Measurements from ENCODE around the gene PCGF3. TPM values are rescaled to one million over a fixed set of nuclear protein-coding genes. Genes with fewer than 3 reads are reported as not detected.

The PCGF3 gene
- total RNA-seq, 5 donors from 2014 or later (not counting 1 experiment from before 2014, with no cell fraction given) = 47.0 to 76.9 (median 51.1) TPM

DNA sequence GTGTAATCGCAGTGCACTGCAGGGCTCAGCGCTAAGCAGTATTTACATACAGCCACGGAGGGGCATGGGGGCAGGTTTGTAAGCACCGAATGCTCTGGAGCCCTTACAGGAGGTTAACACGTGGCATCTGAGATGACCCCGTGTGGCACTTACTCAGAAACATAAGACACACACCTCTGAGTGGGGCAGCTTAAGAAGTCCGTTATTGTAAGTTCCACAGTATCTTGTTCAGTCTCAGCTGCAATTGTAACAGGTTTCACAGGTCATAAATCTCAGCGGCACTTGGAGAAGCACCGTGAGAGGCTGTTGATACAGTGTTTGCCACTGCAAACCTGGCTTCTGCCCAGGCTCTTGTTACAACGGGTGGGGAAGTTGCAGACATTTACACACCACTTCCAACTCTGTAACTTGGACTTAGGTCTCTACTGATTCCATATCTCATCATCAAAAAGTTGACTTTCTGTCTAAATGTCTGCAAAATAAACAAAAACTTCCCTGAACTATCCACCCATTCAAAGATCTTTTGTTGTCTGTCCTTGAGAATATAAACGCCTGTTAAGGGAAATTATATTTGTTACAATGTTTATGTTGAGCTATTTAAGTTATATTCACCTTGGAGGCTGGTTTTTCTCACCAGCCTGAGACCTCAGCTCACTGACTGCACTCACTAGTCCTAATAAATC is 110.0 kb downstream of the PCGF3 start:
- ChIA-PET CTCF (interaction anchor here in 1 of 2 donors (0.7 kb wide), 1 partner anchor 59 kb away, joined by 4 read pairs; no protein-coding TSS in a partner anchor), POLR2A (no interaction called here)
- Histone ChIP-seq H3K36me3 (ENCODE audit: control insufficient read depth in 2 of 2, extremely low read depth in 1 of 2, insufficient read depth in 1 of 2, low read length in 1 of 2) (no peaks in the 10 kb centered on the region), H3K27ac (ENCODE audit: low read length) (no peak overlapping the region), H3K4me3 (ENCODE audit: control insufficient read depth in 1 of 2, extremely low read depth in 1 of 2, low read length in 1 of 2) (no peak overlapping the region), H3K4me1 (ENCODE audit: control insufficient read depth in 1 of 2, extremely low read depth in 1 of 2, insufficient read depth in 2 of 2, low read length in 2 of 2) (no peaks in the 10 kb centered on the region), H3K9me3 (no peaks in the 10 kb centered on the region), H3K27me3 (replicated peaks in 1 of 2; ENCODE audit: control insufficient read depth in 2 of 2, extremely low read depth in 1 of 2, insufficient read depth in 2 of 2, low read length in 1 of 2) (peaks cover 10 to 63% of the 10 kb centered on the region in 2 experiments)
- Mint-ChIP-seq H3K4me3 (no peak overlapping the region), H3K9me3 (no peaks in the 10 kb centered on the region), H3K27ac (no peak overlapping the region), H3K36me3 (no peaks in the 10 kb centered on the region), H3K27me3 (peaks cover 38 to 64% of the 10 kb centered on the region in 2 donors), H3K4me1 (no peaks in the 10 kb centered on the region)
- WGBS (ENCODE audit: insufficient coverage) = 22% methylated on average over 3 of the region's 11 CpGs
- ATAC-seq (replicated peaks in 1 of 4) (no peak), DNase-seq (no peak)

DNA sequence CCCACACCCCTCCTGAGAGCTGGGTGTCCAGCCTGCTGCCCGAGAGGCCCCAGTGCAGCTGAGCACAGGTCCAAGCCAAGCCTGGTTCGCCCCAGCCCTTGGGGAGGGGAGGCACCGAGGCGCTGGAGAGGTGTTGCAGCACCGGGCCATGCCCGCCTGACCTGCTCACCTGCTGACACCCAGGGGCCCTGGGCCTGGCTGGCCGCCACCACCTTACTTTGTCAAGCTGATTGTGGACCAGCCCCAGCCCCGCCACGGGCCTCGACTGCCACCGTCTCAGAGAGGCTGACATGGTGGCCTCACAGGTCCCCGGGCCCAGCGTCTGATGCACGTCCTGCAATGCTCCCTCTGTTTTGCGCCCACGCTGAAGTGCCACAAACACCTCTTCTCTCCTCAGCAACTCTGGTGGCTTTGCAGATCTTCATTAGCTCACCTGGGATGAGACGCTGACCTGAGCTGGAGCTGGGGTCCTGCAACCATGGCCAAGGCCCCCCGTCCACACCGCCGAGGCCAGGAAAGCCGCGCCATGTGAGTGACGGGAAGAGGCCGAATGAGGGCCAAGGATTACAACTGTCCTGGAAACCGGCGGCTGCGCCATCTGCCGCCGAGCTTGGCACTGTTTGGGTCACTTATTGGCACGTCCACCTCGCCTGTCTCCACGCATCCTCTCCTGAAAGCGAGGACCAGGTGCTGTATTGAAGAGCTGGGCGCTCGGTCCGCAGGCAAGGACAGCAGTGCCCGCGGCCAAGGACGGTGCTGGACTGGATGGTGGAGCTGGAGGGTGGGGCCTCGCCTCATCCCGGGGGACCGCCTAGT is 112.7 kb downstream of the PCGF3 start:
- WGBS (ENCODE audit: insufficient coverage) = 86% methylated on average over 41 of the region's 42 CpGs
- H3K36me3 ChIP-seq (ENCODE audit: control insufficient read depth in 2 of 2, extremely low read depth in 1 of 2, insufficient read depth in 1 of 2, low read length in 1 of 2) = no peaks in the 10 kb centered on the region
- no peaks in the 10 kb centered on the region for H3K36me3 Mint-ChIP-seq
- POLR2A ChIA-PET = no interaction called here
- H3K9me3 Mint-ChIP-seq = no peaks in the 10 kb centered on the region
- no peaks in the 10 kb centered on the region for H3K9me3 ChIP-seq
- H3K27ac ChIP-seq (ENCODE audit: low read length) = no peak overlapping the region
- no peak overlapping the region for H3K4me3 Mint-ChIP-seq
- no peaks in the 10 kb centered on the region for H3K4me1 Mint-ChIP-seq
- ATAC-seq (replicated peaks in 1 of 4) (no peak), DNase-seq (no peak)
- CTCF ChIA-PET = interaction anchor here in 1 of 2 donors (0.6 kb wide), 1 partner anchor 111 kb away, joined by 6 read pairs; no protein-coding TSS in a partner anchor
- H3K27ac Mint-ChIP-seq = no peak overlapping the region
- H3K4me3 ChIP-seq (ENCODE audit: control insufficient read depth in 1 of 2, extremely low read depth in 1 of 2, low read length in 1 of 2) = no peak overlapping the region
- H3K27me3 Mint-ChIP-seq = peaks cover 41 to 63% of the 10 kb centered on the region in 2 donors
- H3K27me3 ChIP-seq (replicated peaks in 1 of 2; ENCODE audit: control insufficient read depth in 2 of 2, extremely low read depth in 1 of 2, insufficient read depth in 2 of 2, low read length in 1 of 2) = peaks cover 2 to 80% of the 10 kb centered on the region in 2 experiments
- no peaks in the 10 kb centered on the region for H3K4me1 ChIP-seq (ENCODE audit: control insufficient read depth in 1 of 2, extremely low read depth in 1 of 2, insufficient read depth in 2 of 2, low read length in 2 of 2)

DNA sequence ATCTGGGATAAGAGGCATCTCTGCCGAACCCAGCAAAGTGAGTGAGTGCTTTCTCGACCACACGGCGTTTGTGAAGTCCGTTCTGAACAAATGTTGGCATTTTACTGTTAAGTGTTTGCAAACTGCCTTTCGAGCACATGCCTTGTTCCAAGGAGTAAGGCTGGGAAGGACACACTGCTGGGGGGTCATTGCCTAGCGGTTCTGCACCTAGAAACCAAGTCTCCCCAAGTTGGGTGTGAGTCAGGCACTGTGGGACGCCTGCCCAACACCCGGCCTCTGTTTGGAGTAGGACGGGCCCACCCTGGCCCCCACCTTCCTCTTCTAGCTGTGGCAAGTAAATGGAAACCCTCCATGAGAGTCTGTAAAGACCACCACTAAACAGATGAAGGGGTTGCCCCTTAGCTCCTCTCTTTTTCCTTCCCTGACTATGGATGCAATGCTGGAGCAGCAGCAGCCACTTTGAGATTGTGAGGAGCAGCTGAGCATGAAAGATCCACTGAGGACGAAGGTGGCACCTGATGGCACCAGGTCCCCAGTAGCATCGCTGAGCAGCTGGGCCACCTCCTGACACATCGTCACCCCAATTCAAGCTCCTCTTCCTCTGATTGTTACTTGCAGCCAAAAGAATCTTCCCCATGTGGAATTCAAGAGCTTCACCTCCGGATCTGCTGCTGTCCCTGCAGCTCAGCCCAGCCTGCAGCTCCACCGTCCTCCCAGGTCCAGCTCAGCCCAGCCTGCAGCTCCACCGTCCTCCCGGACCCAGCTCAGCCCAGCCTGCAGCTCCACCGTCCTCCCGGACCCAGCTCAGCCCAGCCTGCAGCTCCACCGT is 114.0 kb downstream of the PCGF3 start:
- Histone ChIP-seq H3K4me3 (ENCODE audit: control insufficient read depth in 1 of 2, extremely low read depth in 1 of 2, low read length in 1 of 2) (no peak overlapping the region), H3K4me1 (ENCODE audit: control insufficient read depth in 1 of 2, extremely low read depth in 1 of 2, insufficient read depth in 2 of 2, low read length in 2 of 2) (peaks cover 0 to 4% of the 10 kb centered on the region in 2 experiments), H3K9me3 (no peaks in the 10 kb centered on the region), H3K27me3 (replicated peaks in 1 of 2; ENCODE audit: control insufficient read depth in 2 of 2, extremely low read depth in 1 of 2, insufficient read depth in 2 of 2, low read length in 1 of 2) (peaks cover 2 to 81% of the 10 kb centered on the region in 2 experiments), H3K27ac (ENCODE audit: low read length) (no peak overlapping the region), H3K36me3 (ENCODE audit: control insufficient read depth in 2 of 2, extremely low read depth in 1 of 2, insufficient read depth in 1 of 2, low read length in 1 of 2) (no peaks in the 10 kb centered on the region)
- DNase-seq (no peak), ATAC-seq (replicated peaks in 1 of 4) (no peak)
- 80% methylated on average over 14 of the region's 20 CpGs for WGBS (ENCODE audit: insufficient coverage)
- H3K36me3 Mint-ChIP-seq = no peaks in the 10 kb centered on the region
- CTCF ChIA-PET = no interaction called here
- H3K4me1 Mint-ChIP-seq = peaks cover 0 to 2% (median 0%) of the 10 kb centered on the region in 3 donors
- POLR2A ChIA-PET = interaction anchor here in 1 of 2 donors (0.6 kb wide), 1 partner anchor 325 kb away, joined by 5 read pairs; no protein-coding TSS in a partner anchor
- no peak overlapping the region for H3K4me3 Mint-ChIP-seq
- no peak overlapping the region for H3K27ac Mint-ChIP-seq
- H3K9me3 Mint-ChIP-seq = no peaks in the 10 kb centered on the region
- H3K27me3 Mint-ChIP-seq = peaks cover 28 to 57% of the 10 kb centered on the region in 2 donors

Other genes with a start within 250 kb of the PCGF3 start
- 10 to 100 TPM; 45.2 to 63.8 (median 47.6) TPM for gene ZNF721, start 206.7 kb upstream of the PCGF3 start, total RNA-seq
- 100 to 1,000 TPM in 3 of 5 donors, 10 to 100 TPM in 2; 84.0 to 118 (median 105) TPM for gene PIGG, start 206.6 kb upstream of the PCGF3 start, total RNA-seq
- gene TMEM271, start 129.5 kb upstream of the PCGF3 start, total RNA-seq = not detected
- gene PDE6B, start 80.3 kb upstream of the PCGF3 start, total RNA-seq = 10 to 100 TPM; 14.2 to 21.7 (median 19.8) TPM
- 100 to 1,000 TPM in 4 of 5 donors, 10 to 100 TPM in 1; 92.4 to 158 (median 145) TPM for gene ATP5ME, start 31.6 kb upstream of the PCGF3 start, total RNA-seq
- gene MYL5, start 31.3 kb upstream of the PCGF3 start, total RNA-seq = 10 to 100 TPM; 21.1 to 26.3 (median 21.9) TPM
- 1 to 10 TPM in 4 of 5 donors, under 1 TPM in 1; 0.53 to 2.7 (median 1.4) TPM for gene SLC49A3, start 16.7 kb upstream of the PCGF3 start, total RNA-seq
- 1 to 10 TPM in 3 of 5 donors, under 1 TPM in 2; 0.73 to 2.6 (median 1.2) TPM for gene CPLX1, start 120.3 kb downstream of the PCGF3 start, total RNA-seq
- 100 to 1,000 TPM; 182 to 225 (median 218) TPM for gene GAK, start 226.5 kb downstream of the PCGF3 start, total RNA-seq
- 10 to 100 TPM; 44.3 to 60.9 (median 53.0) TPM for gene TMEM175, start 226.6 kb downstream of the PCGF3 start, total RNA-seq

All from T-cell (primary cell).